Measurements from ENCODE around the gene SLC35D2.
A peak's percentile ranks its signal among the peaks of the same experiment; 100 is the strongest.
"Not testable (repeated sequence)": the region's sequence is repeated elsewhere in the genome, so short reads cannot be mapped to it uniquely, and the experiment has no call there.

Gene SLC35D2

GRCh38 chr9:96317335-96317980 is 66.1 kb downstream of the SLC35D2 start:
- DNase-seq (ENCODE audit: low read depth) = peak; percentile 29

- no peak for DNase-seq (ENCODE audit: low read depth)
Observed at GRCh38 chr9:96309850-96310249, 73.7 kb downstream of the SLC35D2 start.

GRCh38 chr9:96306958-96307357 is 76.6 kb downstream of the SLC35D2 start:
- not testable (repeated sequence) for DNase-seq (ENCODE audit: low read depth)

- DNase-seq (ENCODE audit: low read depth) = no peak
Observed at GRCh38 chr9:96305171-96305570, 78.3 kb downstream of the SLC35D2 start.

- DNase-seq (ENCODE audit: low read depth) = no peak
Observed at GRCh38 chr9:96304230-96304629, 79.3 kb downstream of the SLC35D2 start.

- no peak for DNase-seq (ENCODE audit: low read depth)
Observed at GRCh38 chr9:96302021-96302420, 81.5 kb downstream of the SLC35D2 start, which contains the start of gene HSD17B3. TSS of gene HSD17B3 (minus strand) at chr9:96302176. CDS start at chr9:96302104, 72 bp downstream.

GRCh38 chr9:96299823-96300222 is 83.7 kb downstream of the SLC35D2 start:
- DNase-seq (ENCODE audit: low read depth) = no peak

GRCh38 chr9:96294159-96294545 is 89.4 kb downstream of the SLC35D2 start:
- no peak for DNase-seq (ENCODE audit: low read depth)

GRCh38 chr9:96293498-96294158 is 89.9 kb downstream of the SLC35D2 start:
- no peak for DNase-seq (ENCODE audit: low read depth)

GRCh38 chr9:96289392-96289791 is 94.1 kb downstream of the SLC35D2 start:
- no peak for DNase-seq (ENCODE audit: low read depth)

GRCh38 chr9:96281641-96282040 is 101.9 kb downstream of the SLC35D2 start:
- DNase-seq (ENCODE audit: low read depth) = no peak

GRCh38 chr9:96279932-96280331 is 103.6 kb downstream of the SLC35D2 start:
- DNase-seq (ENCODE audit: low read depth) = no peak

- no peak for DNase-seq (ENCODE audit: low read depth)
Observed at GRCh38 chr9:96274939-96275338, 108.6 kb downstream of the SLC35D2 start.

All from activated T-helper 9 cell treated with anti-CD3 and anti-CD28 coated beads, Interleukin-2, amount 50 U/mL, for 16 hours (primary cell).